GM18526 (cell line): Measurements from ENCODE around the gene SV2A.

Experiments used
- POLR2A ChIP-seq: IDR thresholded peaks from 3 replicates; pipeline ENCODE4 v1.6.1; 2011; ENCODE audit not compliant: insufficient read length; ENCODE audit errors: extremely low read depth

SV2A gene

DNA sequence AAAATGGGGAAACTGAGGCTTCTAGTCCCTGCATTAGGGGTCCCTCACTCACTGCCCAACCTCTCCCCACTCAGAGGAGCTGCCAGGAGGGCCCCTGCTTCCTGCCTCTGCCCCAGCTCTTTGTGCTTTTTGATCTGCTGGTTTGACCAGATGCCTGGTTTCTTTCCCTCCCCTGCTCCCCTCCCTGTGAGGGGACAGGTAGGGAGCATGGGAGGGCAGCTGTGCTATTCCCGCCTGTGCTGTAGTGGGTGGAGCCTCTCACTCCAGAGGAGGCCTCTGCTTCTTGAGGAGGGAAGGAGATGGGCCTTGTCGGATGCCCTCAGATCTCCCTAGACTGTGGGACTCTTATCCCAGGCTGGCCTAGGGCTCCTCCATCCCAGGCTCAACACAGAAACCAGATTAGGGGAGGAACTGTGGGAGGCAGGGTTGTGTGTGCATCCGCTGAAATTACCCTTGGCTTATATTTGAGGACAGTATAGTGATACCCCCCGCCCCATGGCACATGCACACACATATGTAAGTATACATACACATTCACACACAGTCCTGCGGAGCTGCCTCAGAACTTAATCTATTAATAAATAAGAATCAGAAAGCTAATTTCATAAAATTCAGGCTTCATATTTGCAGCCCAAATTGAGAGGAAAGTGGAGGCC, 13.7 kb downstream of the SV2A start:
- no peak for TF ChIP-seq POLR2A

DNA sequence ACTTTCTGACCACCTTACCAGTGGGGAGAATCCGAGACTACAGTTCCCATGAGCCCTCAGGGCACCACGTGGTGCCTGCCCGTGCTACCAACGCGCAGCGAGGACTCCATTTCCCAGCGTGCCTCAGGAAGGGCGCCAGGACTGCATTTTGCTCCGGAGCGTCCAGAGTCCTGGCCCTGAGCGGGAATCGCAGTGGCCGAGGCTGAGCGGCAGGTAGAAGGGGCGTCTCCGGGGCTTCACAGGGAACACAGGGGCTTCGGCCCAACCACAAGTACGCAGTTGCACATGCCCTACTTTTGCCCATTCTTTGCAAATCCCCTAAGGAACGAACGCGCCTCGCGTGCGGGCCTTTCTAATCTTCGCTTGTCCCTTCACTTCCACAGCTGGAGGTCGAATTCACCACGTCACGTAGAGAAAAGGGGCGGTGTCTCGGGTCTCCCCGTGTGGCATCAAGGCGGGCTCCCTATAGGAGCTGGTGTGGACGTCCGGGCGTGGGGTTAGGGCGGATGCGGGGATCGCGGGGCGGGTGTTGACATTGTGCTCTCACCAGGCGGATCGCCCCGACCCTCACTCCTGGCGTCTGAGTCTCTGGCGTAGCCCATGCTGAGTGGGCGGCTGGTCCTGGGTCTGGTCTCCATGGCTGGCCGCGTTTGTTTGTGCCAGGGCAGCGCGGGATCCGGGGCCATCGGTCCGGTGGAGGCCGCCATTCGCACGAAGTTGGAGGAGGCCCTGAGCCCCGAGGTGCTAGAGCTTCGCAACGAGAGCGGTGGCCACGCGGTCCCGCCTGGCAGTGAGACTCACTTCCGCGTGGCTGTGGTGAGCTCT, 18.0 kb downstream of the SV2A start, which contains the start of gene BOLA1:
TSS of gene BOLA1 (plus strand) at position 109 of the 825 bp plus-strand sequence. CDS start at position 601, 492 bp downstream.
- peak; percentile 70 for TF ChIP-seq POLR2A

DNA sequence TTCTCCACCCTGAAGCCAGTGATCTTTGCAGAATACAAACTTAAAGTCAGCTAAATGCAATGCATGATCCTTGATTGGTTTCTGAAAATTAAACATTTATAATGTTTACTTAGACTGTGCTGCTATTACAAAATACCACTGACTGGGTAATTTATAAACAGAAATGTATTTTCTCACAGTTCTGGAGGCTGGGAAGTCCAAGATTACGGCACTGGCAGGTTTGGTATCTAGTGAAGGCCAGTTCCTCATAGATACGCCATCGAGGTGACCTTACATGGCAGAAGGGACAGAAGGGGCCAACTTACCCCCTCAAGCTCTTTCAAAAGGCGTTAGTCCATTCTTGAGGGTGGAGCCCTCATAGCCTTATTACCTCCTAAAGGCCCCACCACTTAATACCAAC, 21.1 kb downstream of the SV2A start:
- TF ChIP-seq POLR2A: no peak

DNA sequence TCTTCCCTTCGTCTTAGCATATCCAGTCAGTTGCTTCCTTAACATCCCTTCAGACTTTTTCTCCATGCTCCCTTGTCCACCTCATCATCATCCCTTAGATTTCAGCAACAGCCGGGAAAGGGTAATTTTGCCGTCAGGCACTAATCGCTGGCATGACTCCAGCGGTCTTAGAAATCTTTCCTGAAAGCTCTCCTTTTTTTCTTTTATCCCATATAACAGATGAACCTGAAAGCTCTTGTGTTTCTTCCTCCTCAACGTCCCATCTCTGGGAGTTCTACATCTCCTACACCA, 28.7 kb downstream of the SV2A start:
- TF ChIP-seq POLR2A: no peak

DNA sequence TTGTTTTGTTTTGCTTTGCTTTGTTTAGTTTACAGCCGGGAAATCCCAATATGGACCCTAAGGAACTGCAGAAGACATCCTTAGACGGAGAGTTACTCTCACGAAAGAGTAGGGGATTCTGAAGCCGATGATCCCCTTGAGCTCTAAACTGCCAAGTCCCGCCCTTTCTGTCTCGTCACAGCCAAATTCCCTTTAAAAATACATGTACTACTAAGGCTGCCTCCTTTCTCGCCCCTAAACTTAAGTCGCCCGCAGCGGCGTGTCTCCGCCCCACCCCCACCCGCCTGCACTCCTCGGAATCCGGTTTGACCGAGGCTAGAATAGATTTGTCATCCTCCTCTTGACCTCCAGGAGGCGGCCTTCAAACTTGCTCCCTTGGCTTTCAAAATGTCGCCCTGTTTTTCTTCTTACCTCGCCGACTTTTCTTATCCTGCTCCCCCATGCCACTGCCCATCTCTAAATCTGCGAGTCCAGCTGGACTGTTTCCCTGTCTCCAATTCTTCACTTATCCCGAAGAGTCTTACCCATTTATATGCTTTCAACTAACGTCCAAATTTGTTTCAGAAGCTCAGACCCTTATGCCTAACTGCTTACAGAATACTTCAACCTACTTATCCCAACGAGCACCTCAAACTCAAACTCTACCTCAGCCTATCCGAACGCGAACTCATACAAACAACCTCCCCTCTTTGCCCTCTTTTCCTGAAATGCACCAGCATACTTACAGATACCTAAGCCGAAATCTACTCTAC, 29.2 kb downstream of the SV2A start:
- peak; percentile 95 for TF ChIP-seq POLR2A

DNA sequence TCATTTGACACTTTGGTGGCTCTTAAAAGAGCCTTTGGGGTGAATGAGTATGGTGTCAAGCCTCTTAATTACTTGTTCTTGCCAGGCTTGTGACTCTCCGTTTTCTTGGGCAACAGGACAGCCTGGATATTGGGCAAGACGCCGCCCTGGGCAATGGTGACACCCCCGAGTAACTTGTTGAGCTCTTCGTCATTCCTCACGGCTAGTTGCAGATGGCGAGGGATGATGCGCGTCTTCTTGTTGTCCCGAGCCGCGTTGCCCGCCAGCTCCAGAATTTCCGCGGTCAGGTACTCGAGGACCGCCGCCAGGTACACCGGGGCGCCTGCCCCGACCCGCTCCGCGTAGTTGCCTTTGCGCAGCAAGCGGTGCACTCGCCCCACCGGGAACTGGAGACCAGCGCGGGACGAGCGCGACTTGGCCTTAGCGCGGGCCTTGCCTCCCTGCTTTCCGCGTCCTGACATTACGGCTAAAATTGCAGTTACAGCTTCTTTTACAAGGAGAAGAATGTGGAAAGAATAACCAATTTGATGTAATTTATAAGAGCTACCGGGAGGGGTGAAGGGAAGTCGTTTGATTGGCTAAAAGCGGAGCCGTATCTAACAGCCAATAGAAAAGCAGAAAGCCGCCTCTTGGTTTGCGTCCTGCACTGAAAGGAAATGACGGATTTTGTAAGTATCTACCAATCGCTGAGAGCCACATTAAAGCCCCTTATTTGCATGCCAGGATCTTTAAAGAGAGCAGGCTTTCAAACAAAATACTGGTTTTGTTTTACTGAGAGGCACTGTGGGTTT, 30.0 kb downstream of the SV2A start:
- peak; percentile 97 for TF ChIP-seq POLR2A

DNA sequence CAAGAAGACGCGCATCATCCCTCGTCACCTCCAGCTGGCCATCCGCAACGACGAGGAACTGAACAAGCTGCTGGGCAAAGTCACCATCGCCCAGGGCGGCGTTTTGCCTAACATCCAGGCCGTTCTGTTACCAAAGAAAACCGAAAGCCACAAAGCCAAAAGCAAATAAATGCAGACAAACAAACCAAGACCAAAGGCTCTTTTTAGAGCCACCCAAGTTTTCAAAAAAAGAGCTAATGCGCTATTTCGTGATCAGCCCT, 30.5 kb downstream of the SV2A start:
- TF ChIP-seq POLR2A: peak; percentile 69

DNA sequence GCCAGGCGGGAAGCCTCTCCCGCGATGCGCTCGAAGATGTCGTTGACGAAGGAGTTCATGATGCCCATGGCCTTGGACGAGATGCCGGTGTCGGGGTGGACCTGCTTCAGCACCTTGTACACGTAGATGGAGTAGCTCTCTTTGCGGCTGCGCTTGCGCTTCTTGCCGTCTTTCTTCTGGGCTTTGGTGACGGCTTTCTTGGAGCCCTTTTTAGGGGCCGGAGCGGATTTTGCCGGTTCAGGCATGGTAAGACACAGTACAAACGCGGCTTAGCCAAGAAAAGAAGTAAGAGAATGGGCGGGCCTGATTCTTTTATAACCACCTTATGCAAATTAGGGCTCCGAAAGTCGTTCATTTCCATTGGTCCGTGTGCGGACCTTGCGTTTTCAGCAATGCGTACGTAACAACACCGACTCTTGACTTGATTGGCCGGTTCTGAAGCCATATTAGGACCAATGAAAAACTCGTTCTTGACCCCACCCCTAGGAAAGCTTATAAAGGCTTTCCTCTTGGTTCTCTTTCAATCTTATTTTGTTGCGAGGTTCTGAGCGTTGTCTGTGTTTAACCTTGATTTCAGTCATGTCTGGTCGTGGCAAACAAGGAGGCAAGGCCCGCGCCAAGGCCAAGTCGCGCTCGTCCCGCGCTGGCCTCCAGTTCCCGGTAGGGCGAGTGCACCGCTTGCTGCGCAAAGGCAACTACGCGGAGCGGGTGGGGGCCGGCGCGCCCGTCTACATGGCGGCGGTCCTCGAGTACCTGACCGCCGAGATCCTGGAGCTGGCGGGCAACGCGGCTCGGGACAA, 31.0 kb downstream of the SV2A start:
- TF ChIP-seq POLR2A: peak; percentile 91

DNA sequence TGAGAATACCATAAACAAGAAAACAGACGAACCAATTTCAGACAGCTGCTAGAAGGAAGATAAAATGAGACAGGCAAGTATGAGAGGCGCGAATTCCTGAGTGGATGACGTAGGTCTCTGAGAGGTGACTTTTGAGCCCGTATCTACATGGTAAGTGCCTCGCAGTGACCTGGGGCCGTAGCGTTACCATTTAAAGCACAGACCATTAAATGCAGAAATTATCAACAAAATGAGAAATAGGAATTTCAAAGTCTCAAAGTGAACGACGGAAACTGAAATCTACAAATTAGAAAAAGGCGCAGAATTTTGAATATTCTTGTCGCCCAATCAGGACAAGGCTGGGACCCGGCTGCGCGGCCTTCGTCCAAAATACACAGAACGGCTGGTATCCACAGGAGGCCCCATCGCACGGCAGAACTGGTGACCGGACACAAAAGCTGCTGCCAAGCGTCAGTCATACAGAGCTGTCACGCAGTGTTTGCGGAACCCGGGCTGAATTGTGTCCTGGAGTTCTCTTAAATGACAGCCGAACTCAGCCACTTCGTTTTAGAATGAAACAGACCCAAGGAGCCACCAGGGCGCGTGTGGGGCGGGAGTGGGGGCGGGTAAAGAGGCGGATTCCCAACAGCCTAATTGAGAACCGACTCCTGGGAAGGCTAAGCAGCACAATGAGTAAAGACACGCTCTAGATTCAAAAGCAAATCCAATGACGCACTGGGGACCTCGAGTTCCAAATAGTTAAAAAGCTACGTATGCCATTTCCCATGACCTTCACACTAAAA, 32.1 kb downstream of the SV2A start:
- TF ChIP-seq POLR2A: peak; percentile 89

DNA sequence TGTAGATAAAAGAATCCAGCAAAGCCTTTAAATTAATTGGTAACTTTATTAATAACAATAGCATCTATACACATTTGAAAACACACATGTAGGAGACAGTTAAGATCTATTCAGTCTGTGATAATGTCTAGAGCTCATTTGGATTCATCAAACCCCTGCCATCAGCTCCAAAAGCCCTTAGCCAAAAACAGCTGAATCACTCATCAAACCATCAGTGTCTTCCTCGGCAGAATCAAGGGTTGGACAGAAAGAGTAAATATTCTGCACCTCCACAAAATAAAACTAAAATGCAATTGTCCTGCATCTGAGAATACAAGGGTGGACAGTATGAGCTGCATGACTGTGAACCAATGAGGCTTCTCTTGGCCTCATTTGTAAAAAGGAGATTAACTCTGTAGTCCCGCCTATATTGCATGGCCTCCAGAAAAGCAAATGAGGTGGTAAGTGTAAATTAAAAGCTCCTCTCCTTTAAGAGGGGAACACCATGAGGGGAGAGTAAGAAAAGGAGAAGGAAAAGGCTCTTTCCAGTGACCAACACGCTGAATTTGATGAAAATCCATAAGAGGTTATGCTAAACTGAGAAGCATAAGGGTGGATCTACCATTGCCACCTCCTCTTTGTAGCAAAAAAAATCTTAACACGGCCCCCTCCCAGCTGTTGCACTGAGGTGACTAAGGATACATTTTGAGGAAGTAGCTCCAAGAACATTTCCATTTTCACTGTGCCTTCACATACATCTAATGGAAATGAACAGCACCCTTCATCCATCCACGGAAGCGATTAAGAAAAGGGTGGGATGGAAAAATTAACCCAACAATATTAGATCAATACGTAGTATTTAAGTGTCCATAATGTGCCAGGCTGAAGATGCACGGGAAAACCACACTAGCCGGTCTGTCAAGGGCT, 33.0 kb downstream of the SV2A start:
- peak; percentile 49 for TF ChIP-seq POLR2A

DNA sequence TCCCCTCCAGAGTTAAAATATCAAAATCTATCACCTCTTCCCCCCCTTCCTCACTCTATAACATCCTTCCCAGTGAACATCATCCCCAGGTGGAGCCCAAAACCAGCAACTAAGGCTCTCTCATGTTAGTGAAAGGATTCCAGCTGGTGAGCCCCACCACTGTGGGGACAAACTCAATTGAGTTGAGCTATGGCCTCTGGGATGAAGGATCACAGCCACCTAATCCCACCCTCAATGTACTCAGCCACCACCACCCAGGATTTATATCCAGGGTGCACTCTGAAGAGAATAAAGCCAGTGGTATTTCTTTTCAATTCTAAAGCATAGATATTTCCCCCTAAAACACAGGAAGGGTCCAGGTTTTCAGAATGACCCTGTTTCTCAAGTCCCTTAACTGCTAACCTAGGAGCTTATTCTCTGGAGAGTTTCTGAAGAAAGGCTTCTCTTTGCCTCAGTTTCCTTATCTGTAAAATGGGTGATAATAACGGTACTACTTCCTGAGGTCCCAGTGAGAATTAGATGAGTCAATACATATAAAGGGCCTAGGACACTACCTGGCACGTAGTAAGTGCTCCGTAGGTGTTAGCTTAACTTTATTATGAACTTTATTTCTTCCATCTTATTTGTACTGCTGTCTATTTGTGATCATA, 33.9 kb downstream of the SV2A start:
- TF ChIP-seq POLR2A: no peak

DNA sequence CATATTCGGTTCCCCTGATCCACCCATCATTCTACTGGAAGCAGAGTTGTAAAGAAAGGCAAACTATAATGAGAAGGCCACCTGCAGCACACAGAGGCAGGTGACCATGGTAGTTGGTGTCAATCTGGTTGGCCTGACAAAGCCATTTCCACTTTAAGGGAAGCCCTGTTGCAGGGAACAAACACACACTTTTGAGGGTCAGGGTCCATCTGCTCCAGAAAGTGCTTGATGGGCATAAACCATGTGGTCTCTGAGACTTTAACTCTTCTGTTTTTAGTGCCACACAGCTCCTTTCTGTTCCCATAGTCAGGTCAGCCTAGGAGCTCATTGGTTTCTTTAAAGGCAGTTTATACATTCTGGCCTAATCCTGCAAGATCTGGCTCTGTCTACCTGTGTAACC, 35.8 kb downstream of the SV2A start:
- TF ChIP-seq POLR2A: no peak
